WTC11 (cell line): Measurements from ENCODE around the gene FLT3. TPM values are rescaled to one million over a fixed set of nuclear protein-coding genes. Genes with fewer than 3 reads are reported as not detected.

Source experiments
- ATAC-seq: fragments of 200-7000 bp; cut with Tn5 transposase; 2 replicates; pipeline ENCODE4 v1.10.0; 2021; ENCODE audit warnings: mild to moderate bottlenecking, moderate library complexity
- CTCF ChIA-PET: fragments of 300-600 bp; sonication (Branson Sonifier 250); formaldehyde crosslinking; loops from one replicate; lab custom pipeline; 2021; ENCODE audit warnings: antibody characterized with exemption; lab: Charles Lee
- POLR2A ChIA-PET: fragments of 350-600 bp; sonication (Branson Sonifier 250); formaldehyde crosslinking; loops from one replicate; lab custom pipeline; 2021; ENCODE audit warnings: antibody characterized with exemption; lab: Charles Lee
- DNase-seq: peaks from one replicate; pipeline ENCODE4 v3.0.0; 2021; ENCODE audit warnings: low spot score
- H3K27ac Mint-ChIP-seq: 2 replicates; pipeline ENCODE4 v1.8.0; 2021; ENCODE audit warnings: mixed read lengths
- H3K27me3 Mint-ChIP-seq: 2 replicates; pipeline ENCODE4 v1.8.0; 2021; ENCODE audit warnings: low read depth, mild to moderate bottlenecking, moderate library complexity, mixed read lengths
- H3K36me3 Mint-ChIP-seq: 2 replicates; pipeline ENCODE4 v1.8.0; 2021; ENCODE audit warnings: mixed read lengths
- H3K4me1 Mint-ChIP-seq: 2 replicates; pipeline ENCODE4 v1.8.0; 2022; ENCODE audit warnings: mixed read lengths
- H3K4me3 Mint-ChIP-seq: 2 replicates; pipeline ENCODE4 v1.8.0; 2021; ENCODE audit warnings: mild to moderate bottlenecking, moderate library complexity, mixed read lengths
- H3K9me3 Mint-ChIP-seq: 2 replicates; pipeline ENCODE4 v1.8.0; 2021; ENCODE audit warnings: mixed read lengths
- AFF4 ChIP-seq: sonication (generic); formaldehyde crosslinking; IDR thresholded peaks from 2 replicates; pipeline ENCODE4 v1.8.1; 2023; ENCODE audit warnings: mild to moderate bottlenecking, missing genetic modification reagents, borderline replicate concordance
- ATF2 ChIP-seq: sonication (generic); formaldehyde crosslinking; IDR thresholded peaks from 2 replicates; pipeline ENCODE4 v1.8.1; 2022; ENCODE audit warnings: low read depth, missing genetic modification reagents, borderline replicate concordance
- CDX4 ChIP-seq: fragments of 250-450 bp; sonication (Bioruptor Pico); IDR thresholded peaks from 2 replicates; pipeline ENCODE4 v1.9.0; 2021; ENCODE audit warnings: moderate library complexity, mild to moderate bottlenecking, inconsistent platforms, borderline replicate concordance
- CTCF ChIP-seq: fragments of 200-600 bp; IDR thresholded peaks from 2 replicates; pipeline ENCODE4 v1.8.0; 2022; ENCODE audit warnings: antibody characterized with exemption
- ERG ChIP-seq: fragments of 250-450 bp; sonication (Bioruptor Pico); IDR thresholded peaks from 2 replicates; pipeline ENCODE4 v1.8.0; 2021; ENCODE audit warnings: mild to moderate bottlenecking
- STAT6 ChIP-seq: sonication (generic); formaldehyde crosslinking; conservative IDR thresholded peaks from 2 replicates; pipeline ENCODE4 v1.8.1; 2023; ENCODE audit warnings: mild to moderate bottlenecking, low read depth, missing genetic modification reagents, moderate library complexity
- TEAD1 ChIP-seq: sonication (generic); formaldehyde crosslinking; IDR thresholded peaks from 2 replicates; pipeline ENCODE4 v1.8.0; 2022; ENCODE audit warnings: mild to moderate bottlenecking, missing genetic modification reagents
- ZBTB21 ChIP-seq: sonication (generic); formaldehyde crosslinking; IDR thresholded peaks from 2 replicates; pipeline ENCODE4 v1.8.1; 2023; ENCODE audit warnings: mild to moderate bottlenecking, missing genetic modification reagents, borderline replicate concordance
- ZBTB43 ChIP-seq: sonication (generic); formaldehyde crosslinking; IDR thresholded peaks from 2 replicates; pipeline ENCODE4 v1.8.1; 2023; ENCODE audit warnings: mild to moderate bottlenecking, missing genetic modification reagents
- ZMAT4 ChIP-seq: fragments of 250-450 bp; sonication (Bioruptor Pico); IDR thresholded peaks from 2 replicates; pipeline ENCODE4 v1.9.0; 2021; ENCODE audit warnings: mild to moderate bottlenecking
- ZNF512 ChIP-seq: sonication (generic); formaldehyde crosslinking; IDR thresholded peaks from 2 replicates; pipeline ENCODE4 v1.8.1; 2022; ENCODE audit warnings: missing genetic modification reagents, borderline replicate concordance
- ZNF671 ChIP-seq: fragments of 250-450 bp; sonication (Bioruptor Pico); IDR thresholded peaks from 2 replicates; pipeline ENCODE4 v1.8.0; 2021; ENCODE audit warnings: mild to moderate bottlenecking
- total RNA-seq: library from RNA; stranded (reverse); gene quantifications from 3 replicates; pipeline ENCODE4 v1.2.3, GENCODE V29; 2021

FLT3 gene
- total RNA-seq, 1 experiment from 2014 or later: 0.15 TPM

GRCh38 chr13:27991881-27992280, 108.5 kb downstream of the FLT3 start (continued):
- no peak for TF ChIP-seq CTCF
- no peak for TF ChIP-seq ZNF512 (CRISPR knock-in tag)
- no peak for TF ChIP-seq CDX4 (CRISPR knock-in tag)
- no peak for TF ChIP-seq ZMAT4 (CRISPR knock-in tag)
- no peak for TF ChIP-seq ERG (CRISPR knock-in tag)

- Mint-ChIP-seq H3K27me3 (peaks cover 51% of the 10 kb centered on the region), H3K4me3 (no peak within 1 kb of the TSS), H3K9me3 (no peaks in the 10 kb centered on the region), H3K27ac (no peak within 1 kb of the TSS), H3K36me3 (no peaks in the 10 kb centered on the region), H3K4me1 (no peaks in the 10 kb centered on the region)
- ATAC-seq (no peak), DNase-seq (no peak)
- TF ChIP-seq TEAD1 (CRISPR knock-in tag): no peak
- no peak for TF ChIP-seq ZBTB43 (CRISPR knock-in tag)
- ChIA-PET CTCF (interaction anchor here (0.6 to 2.2 kb wide), 4 partner anchors 10 to 158 kb away, joined by 3 to 5 read pairs (median 4); no protein-coding TSS in a partner anchor), POLR2A (interaction anchor here (0.6 to 0.7 kb wide), 3 partner anchors 77 to 283 kb away, joined by 3 to 7 read pairs (median 4); no protein-coding TSS in a partner anchor)
These were observed 111.9 kb downstream of the FLT3 start, which contains the start of gene URAD for GRCh38 chr13:27988520-27988919. Gene URAD, minus strand, starts transcription at chr13:27988693. Its CDS starts 56 bp downstream, at chr13:27988637.

GRCh38 chr13:27985600-27985999, 114.8 kb downstream of the FLT3 start:
- no peak for ATAC-seq
- no peak overlapping the region for H3K4me3 Mint-ChIP-seq

More at GRCh38 chr13:27985600-27985999, 114.8 kb downstream of the FLT3 start:
- no peaks in the 10 kb centered on the region for H3K9me3 Mint-ChIP-seq
- peaks cover 4% of the 10 kb centered on the region; the same call in 1 of the 2 replicates for H3K4me1 Mint-ChIP-seq
- no peak for DNase-seq
- peaks cover 80% of the 10 kb centered on the region for H3K27me3 Mint-ChIP-seq
- TF ChIP-seq ZNF671 (CRISPR knock-in tag) (no peak), ATF2 (CRISPR knock-in tag) (no peak), AFF4 (no peak), ZBTB21 (no peak), STAT6 (CRISPR knock-in tag) (no peak)
- TF ChIP-seq, all 79 proteins: peak for 0
- CTCF ChIA-PET: interaction anchor here (1.1 to 12.5 kb wide), 6 partner anchors 12 to 192 kb away, joined by 3 to 134 read pairs (median 8); no protein-coding TSS in a partner anchor
- POLR2A ChIA-PET: interaction anchor here (0.9 kb wide), 1 partner anchor 9 kb away, joined by 3 read pairs; no protein-coding TSS in a partner anchor
- H3K36me3 Mint-ChIP-seq: no peaks in the 10 kb centered on the region
- H3K27ac Mint-ChIP-seq: no peak overlapping the region
